Ovary (tissue), 9 donors: ENCODE data around the gene SMIM5. TPM values are rescaled to one million over a fixed set of nuclear protein-coding genes. Genes with fewer than 3 reads are reported as not detected.

Experiments used
- DNase-seq, 5 donors: peaks; one replicate each; pipeline ENCODE4 v3.0.0-alpha.2; 2019 to 2020
- H3K27ac ChIP-seq, 2 donors: fragments of 200-600 bp; one replicate each; pipeline versions ENCODE4 v1.5.1 to v1.8.0; 2019 to 2022
- H3K27me3 ChIP-seq: fragments of 200-600 bp; one replicate; pipeline ENCODE4 v1.8.0; 2022
- H3K36me3 ChIP-seq: fragments of 200-600 bp; sonication (generic); one replicate; pipeline ENCODE4 v1.5.1; 2019
- H3K4me1 ChIP-seq: one replicate; pipeline ENCODE4 v1.8.1; 2013; ENCODE audit warnings: mild to moderate bottlenecking, moderate library complexity; ENCODE audit not compliant: insufficient read depth
- H3K4me3 ChIP-seq: fragments of 200-600 bp; sonication (generic); one replicate; pipeline ENCODE4 v1.5.1; 2017
- H3K9me3 ChIP-seq, 2 donors: fragments of 200-600 bp in 1 of 2; sonication (generic) in 1 of 2; one replicate each; pipeline versions ENCODE4 v1.5.1 to v1.8.1; 2013 to 2019; ENCODE audit warnings: mild to moderate bottlenecking in 1 of 2, moderate library complexity in 1 of 2
- EP300 ChIP-seq: sonication (generic); formaldehyde crosslinking; IDR thresholded peaks from one replicate; pipeline ENCODE4 v1.6.1; 2017; ENCODE audit warnings: antibody characterized with exemption
- POLR2A ChIP-seq: fragments of 450-650 bp; IDR thresholded peaks from one replicate; pipeline ENCODE4 v1.6.1; 2017; ENCODE audit warnings: antibody characterized with exemption, mild to moderate bottlenecking, moderate library complexity
- WGBS, 3 donors: extraction: QIAGEN DNeasy Blood & Tissue Kit in 1 of 3; methylation state at CpG; one replicate each; pipeline versions ENCODE4 v1.1.5 to v1.1.7; 2013 to 2017; 5-methylcytosine and 5-hydroxymethylcytosine counted together
- intact Hi-C, 4 donors: fragments of 100-400 bp; cut with DNase I; formaldehyde crosslinking; loops; one replicate each; pipeline versions ENCODE4 v1.11.0 to v1.15.1; 2022 to 2023
- polyA plus RNA-seq, 2 donors: library from polyadenylated mRNA; stranded (reverse); fragments of 200-250 nt in 1 of 2; fragments of 350-450 nt in 1 of 2; fragmentation: Illumina TruSeq in 1 of 2; extraction: RNeasy Lipid Tissue Mini Kit (QIAGEN cat#74804) in 1 of 2; gene quantifications; one replicate each; pipeline ENCODE4 v1.2.3, GENCODE V29; 2013 to 2014
- total RNA-seq, 7 donors: library from RNA; depleted of rRNA in 2 of 7; stranded (reverse); fragments of >200 nt in 2 of 7; fragmentation: NEBNext Ultra II Directional in 3 of 7; extraction: Animal tissue kit (Norgen Biotek cat#: 25700) in 3 of 7; gene quantifications; one replicate each; pipeline versions ENCODE4 v1.1.0 to v1.2.4, GENCODE V29; 2016 to 2023
- TF ChIP-seq, protein P1 (sequence below), 3 donors: fragments of 450-650 bp in 2 of 3; fragments of 200-600 bp in 1 of 3; IDR thresholded peaks; one replicate each; pipeline versions ENCODE4 v1.5.1 to v1.8.0; 2016 to 2022; ENCODE audit warnings: antibody characterized with exemption in 3 of 3, mild to moderate bottlenecking in 1 of 3
- donor health status: DM: no; HTN: no; CAD: no; lungs with moderate emphysema.
- donor health status: DM: no; HTN: no; CAD: no.
- donor health status: Bipolar disorder and iron deficiency.
- donor health status: DM: yes; HTN: yes; CAD: no.
- donor health status: DM: no; HTN: no; CAD: no.
- donor health status: DM: yes; HTN: yes; CAD: no.

Gene SMIM5
- total and polyA plus RNA-seq, 9 donors = 0.51 to 7.9 (median 1.3) TPM

DNA sequence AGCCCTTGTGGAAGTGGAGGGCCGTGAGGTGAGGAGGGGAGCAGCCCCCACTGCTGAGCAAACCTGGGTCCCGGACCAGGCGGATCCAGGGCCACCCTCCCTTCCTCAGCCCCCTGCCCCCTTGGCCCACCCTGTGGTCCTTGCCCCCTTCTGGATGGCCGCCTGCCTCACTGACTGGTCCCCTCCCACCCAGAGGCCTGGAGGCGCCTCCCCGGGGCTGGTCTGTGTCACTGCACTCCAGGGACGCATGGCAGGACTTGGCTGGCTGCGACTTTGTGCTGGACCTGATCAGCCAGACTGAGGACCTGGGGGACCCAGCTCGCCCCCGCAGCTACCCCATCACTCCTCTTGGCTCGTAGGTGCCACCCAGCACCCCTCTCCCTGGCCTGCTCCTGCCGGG lies 19.2 kb upstream of the SMIM5 start:
- no peaks in the 10 kb centered on the region for H3K36me3 ChIP-seq
- TF ChIP-seq, protein P1, sequence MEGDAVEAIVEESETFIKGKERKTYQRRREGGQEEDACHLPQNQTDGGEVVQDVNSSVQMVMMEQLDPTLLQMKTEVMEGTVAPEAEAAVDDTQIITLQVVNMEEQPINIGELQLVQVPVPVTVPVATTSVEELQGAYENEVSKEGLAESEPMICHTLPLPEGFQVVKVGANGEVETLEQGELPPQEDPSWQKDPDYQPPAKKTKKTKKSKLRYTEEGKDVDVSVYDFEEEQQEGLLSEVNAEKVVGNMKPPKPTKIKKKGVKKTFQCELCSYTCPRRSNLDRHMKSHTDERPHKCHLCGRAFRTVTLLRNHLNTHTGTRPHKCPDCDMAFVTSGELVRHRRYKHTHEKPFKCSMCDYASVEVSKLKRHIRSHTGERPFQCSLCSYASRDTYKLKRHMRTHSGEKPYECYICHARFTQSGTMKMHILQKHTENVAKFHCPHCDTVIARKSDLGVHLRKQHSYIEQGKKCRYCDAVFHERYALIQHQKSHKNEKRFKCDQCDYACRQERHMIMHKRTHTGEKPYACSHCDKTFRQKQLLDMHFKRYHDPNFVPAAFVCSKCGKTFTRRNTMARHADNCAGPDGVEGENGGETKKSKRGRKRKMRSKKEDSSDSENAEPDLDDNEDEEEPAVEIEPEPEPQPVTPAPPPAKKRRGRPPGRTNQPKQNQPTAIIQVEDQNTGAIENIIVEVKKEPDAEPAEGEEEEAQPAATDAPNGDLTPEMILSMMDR (IDR thresholded peaks at IDR 0.05) = no peak
- TF ChIP-seq EP300 (no peak), POLR2A (no peak)
- no peaks in the 10 kb centered on the region for H3K4me1 ChIP-seq
- H3K4me3 ChIP-seq = no peak overlapping the region
- H3K27me3 ChIP-seq = no peaks in the 10 kb centered on the region
- H3K9me3 ChIP-seq = no peaks in the 10 kb centered on the region
- intact Hi-C loops = no loop called here
- WGBS, 3 donors = 87 to 89% (median 88%) methylated on average over 12 of the region's 12 CpGs
- H3K27ac ChIP-seq = no peak overlapping the region
- DNase-seq = no peak

DNA sequence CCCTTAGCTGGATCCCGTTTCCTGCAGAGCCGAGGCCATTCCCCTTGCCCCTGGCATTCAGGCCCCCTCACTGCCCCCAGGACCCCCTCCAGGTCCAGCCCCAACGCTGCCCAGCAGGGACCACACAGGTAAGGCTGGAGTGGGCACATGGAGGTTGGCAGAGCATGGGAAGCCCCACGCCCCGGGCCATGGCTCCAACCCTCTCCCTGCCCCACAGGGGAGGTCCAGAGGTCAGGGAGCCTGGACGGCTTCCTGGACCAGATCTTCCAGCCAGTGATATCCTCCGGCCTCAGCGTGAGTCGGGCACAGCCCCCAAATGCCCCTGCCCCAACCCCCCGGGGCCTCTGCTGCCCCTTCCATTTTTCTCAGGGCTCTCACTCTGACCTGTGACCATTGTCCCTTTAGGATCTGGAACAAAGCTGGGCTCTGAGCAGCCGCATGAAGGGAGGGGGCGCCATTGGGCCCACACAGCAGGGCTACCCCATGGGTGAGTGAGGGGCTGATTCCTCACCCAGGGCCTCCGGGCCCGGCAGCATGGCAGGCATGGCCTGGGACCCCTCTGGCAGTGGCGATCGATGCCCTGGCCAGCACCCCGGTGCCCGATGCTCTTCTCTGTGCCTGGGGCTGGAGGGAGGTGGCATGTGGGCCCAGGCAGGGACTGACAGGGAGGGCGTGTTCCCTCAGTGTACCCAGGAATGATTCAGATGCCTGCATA lies 18.5 kb upstream of the SMIM5 start:
- no peaks in the 10 kb centered on the region for H3K9me3 ChIP-seq
- intact Hi-C loops = no loop called here
- DNase-seq = no peak
- no peaks in the 10 kb centered on the region for H3K36me3 ChIP-seq
- no peak overlapping the region for H3K27ac ChIP-seq
- H3K4me3 ChIP-seq = no peak overlapping the region
- no peaks in the 10 kb centered on the region for H3K27me3 ChIP-seq
- no peaks in the 10 kb centered on the region for H3K4me1 ChIP-seq
- TF ChIP-seq, protein P1 (IDR thresholded peaks at IDR 0.05) = no peak
- TF ChIP-seq POLR2A = no peak
- 82 to 88% (median 84%) methylated on average over 16 to 19 of the region's 19 CpGs for WGBS, 3 donors

DNA sequence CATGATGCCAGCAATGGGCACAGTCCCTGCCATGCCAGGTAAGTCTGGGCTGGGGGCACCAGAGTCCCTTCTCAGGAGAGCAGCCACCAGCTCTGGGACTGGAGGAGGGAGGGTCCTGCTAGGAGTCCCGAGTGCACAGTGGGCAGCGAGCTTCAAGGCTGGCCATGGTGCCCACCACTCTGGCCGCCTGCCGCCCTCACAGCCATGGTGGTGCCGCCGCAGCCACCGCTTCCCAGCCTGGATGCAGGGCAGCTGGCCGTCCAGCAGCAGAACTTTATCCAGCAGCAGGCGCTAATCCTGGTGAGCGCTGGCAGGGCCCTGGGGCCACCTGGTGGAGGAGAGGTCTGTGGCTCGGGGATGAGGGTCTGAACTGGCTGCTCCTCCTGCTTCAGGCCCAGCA lies 17.9 kb upstream of the SMIM5 start:
- WGBS, 3 donors = 86 to 94% (median 87%) methylated on average over 11 of the region's 11 CpGs
- no peak for DNase-seq
- no peaks in the 10 kb centered on the region for H3K27me3 ChIP-seq
- no peak overlapping the region for H3K27ac ChIP-seq
- TF ChIP-seq, protein P1 (IDR thresholded peaks at IDR 0.05) = no peak
- TF ChIP-seq POLR2A = no peak
- TF ChIP-seq EP300 = no peak
- no peak overlapping the region for H3K4me3 ChIP-seq
- H3K9me3 ChIP-seq = no peaks in the 10 kb centered on the region
- intact Hi-C loops = no loop called here
- H3K36me3 ChIP-seq = no peaks in the 10 kb centered on the region
- H3K4me1 ChIP-seq = no peaks in the 10 kb centered on the region

GRCh38 chr17:75616521-75617122 lies 16.6 kb upstream of the SMIM5 start:
- TF ChIP-seq, protein P1 (IDR thresholded peaks at IDR 0.05) = no peak
- TF ChIP-seq EP300 = no peak
- TF ChIP-seq POLR2A = no peak
- Histone ChIP-seq H3K36me3 (no peaks in the 10 kb centered on the region), H3K27me3 (no peaks in the 10 kb centered on the region), H3K4me1 (no peaks in the 10 kb centered on the region), H3K4me3 (no peak overlapping the region), H3K27ac (no peak overlapping the region), H3K9me3 (no peaks in the 10 kb centered on the region)
- intact Hi-C loops = no loop called here
- WGBS, 3 donors = 86 to 90% (median 88%) methylated on average over 17 to 24 of the region's 24 CpGs
- DNase-seq = no peak
